SK-N-SH (cell line): ENCODE measurements around the gene NLGN3.

Experiments
- CHD2 ChIP-seq: fragments of 150-350 bp; IDR thresholded peaks from 2 replicates; pipeline ENCODE4 v1.6.1; 2018; ENCODE audit warnings: low read length; ENCODE audit not compliant: partially characterized antibody
- CTCF ChIP-seq: fragments of 200-600 bp; sonication (generic); IDR thresholded peaks from 2 replicates; pipeline ENCODE4 v1.6.1; 2017; ENCODE audit warnings: antibody characterized with exemption, mild to moderate bottlenecking, moderate library complexity
- NFIC ChIP-seq: IDR thresholded peaks from 2 replicates; pipeline ENCODE4 v1.4.0; 2012; ENCODE audit warnings: borderline replicate concordance
- TCF12 ChIP-seq: IDR thresholded peaks from 2 replicates; pipeline ENCODE4 v1.4.0; 2012

GRCh38 chrX:71198066-71198465 lies 53.4 kb downstream of the NLGN3 start:
- no peak for TF ChIP-seq CTCF
- TF ChIP-seq TCF12 = no peak
- TF ChIP-seq NFIC = no peak
- no peak for TF ChIP-seq CHD2
